ENCODE measurements around the gene CDK5. TPM values are rescaled to one million over a fixed set of nuclear protein-coding genes. Genes with fewer than 3 reads are reported as not detected.

The CDK5 gene
- total and polyA plus RNA-seq, 9 of the 15 experiments (the other 6 are each of a cell fraction or from before 2014, with no cell fraction given) = 3.2 to 38.0 (median 27.5) TPM

DNA sequence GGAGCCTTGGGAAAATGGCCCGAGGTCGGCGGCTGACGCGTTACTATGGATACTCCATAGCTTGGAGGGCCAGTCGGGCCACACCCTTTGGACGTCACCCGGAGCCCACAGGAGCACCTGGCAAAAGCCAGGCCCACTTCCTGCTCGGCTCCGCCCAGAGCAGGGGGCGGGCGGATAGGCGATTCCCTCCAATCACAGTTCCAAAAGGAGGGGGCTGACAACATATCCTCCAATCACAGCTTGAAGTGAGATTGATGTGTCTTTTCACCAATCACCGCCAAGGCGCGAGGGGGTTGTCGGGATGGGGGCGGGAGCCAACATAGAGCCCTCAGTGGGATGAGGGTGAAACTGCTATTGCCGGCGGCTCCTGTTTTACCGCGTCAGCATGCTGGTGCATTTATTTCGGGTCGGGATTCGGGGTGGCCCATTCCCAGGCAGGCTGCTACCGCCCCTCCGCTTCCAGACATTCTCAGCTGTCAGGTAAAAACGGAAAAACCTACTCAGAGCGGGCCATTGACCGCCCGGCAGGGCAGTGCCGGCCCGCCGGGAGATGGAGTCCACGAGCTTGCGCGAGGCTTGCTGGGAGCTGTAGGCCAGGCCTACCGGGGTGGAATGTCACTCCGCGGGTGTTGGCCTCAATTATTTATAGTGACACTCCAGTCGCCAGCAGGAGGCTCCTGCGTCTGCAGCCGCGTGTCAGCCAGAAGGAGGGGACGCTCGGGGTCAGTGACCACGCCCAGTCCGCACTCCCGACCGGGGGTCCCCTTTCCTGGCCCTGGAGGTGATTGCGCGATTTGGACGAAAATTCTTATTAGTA, 29.4 kb downstream of the CDK5 start, which contains the start of gene ABCB8 (continued):
- peak; percentile 85 for TF ChIP-seq PBX2 (CRISPR knock-in tag; IDR thresholded peaks at IDR 0.05; ENCODE audit: low read depth)
- TF ChIP-seq PBX2 (tag; conservative IDR thresholded peaks at IDR 0.05; ENCODE audit: low read depth) = peak; percentile 99
- TF ChIP-seq ZNF146 (CRISPR knock-in tag; IDR thresholded peaks at IDR 0.05; ENCODE audit: unreplicated experiment) = no peak
- TF ChIP-seq ZBED1 (IDR thresholded peaks at IDR 0.05) = peak; percentile 46; the same call in 1 of the 2 replicates
- TF ChIP-seq, protein P1, sequence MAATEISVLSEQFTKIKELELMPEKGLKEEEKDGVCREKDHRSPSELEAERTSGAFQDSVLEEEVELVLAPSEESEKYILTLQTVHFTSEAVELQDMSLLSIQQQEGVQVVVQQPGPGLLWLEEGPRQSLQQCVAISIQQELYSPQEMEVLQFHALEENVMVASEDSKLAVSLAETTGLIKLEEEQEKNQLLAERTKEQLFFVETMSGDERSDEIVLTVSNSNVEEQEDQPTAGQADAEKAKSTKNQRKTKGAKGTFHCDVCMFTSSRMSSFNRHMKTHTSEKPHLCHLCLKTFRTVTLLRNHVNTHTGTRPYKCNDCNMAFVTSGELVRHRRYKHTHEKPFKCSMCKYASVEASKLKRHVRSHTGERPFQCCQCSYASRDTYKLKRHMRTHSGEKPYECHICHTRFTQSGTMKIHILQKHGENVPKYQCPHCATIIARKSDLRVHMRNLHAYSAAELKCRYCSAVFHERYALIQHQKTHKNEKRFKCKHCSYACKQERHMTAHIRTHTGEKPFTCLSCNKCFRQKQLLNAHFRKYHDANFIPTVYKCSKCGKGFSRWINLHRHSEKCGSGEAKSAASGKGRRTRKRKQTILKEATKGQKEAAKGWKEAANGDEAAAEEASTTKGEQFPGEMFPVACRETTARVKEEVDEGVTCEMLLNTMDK (IDR thresholded peaks at IDR 0.05; ENCODE audit: borderline replicate concordance, insufficient read depth, low read depth, low read length, poor library complexity, severe bottlenecking) = peak; percentile 97
- TF ChIP-seq, protein P2, sequence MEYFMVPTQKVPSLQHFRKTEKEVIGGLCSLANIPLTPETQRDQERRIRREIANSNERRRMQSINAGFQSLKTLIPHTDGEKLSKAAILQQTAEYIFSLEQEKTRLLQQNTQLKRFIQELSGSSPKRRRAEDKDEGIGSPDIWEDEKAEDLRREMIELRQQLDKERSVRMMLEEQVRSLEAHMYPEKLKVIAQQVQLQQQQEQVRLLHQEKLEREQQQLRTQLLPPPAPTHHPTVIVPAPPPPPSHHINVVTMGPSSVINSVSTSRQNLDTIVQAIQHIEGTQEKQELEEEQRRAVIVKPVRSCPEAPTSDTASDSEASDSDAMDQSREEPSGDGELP (CRISPR knock-in tag; IDR thresholded peaks at IDR 0.05; ENCODE audit: borderline replicate concordance) = peak; percentile 87
- peak; percentile 60 for TF ChIP-seq ARID4B (CRISPR knock-in tag; IDR thresholded peaks at IDR 0.05)
- TF ChIP-seq MED1 (CRISPR knock-in tag; IDR thresholded peaks at IDR 0.05; ENCODE audit: borderline replicate concordance) = no peak
- peak; percentile 94 for TF ChIP-seq FOXJ2 (tag; IDR thresholded peaks at IDR 0.05)
- TF ChIP-seq PRDM10 (IDR thresholded peaks at IDR 0.05; ENCODE audit: partially characterized antibody) = peak; percentile 69

Measured in K562 (cell line).